CD4-positive, alpha-beta T cell treated with Interleukin-6 for 4 hours (primary cell): ENCODE results near the gene RNLS.

Source experiments
- DNase-seq: peaks from one replicate; pipeline ENCODE4 v3.0.0-alpha.2; 2020; ENCODE audit warnings: mixed read lengths

RNLS gene

DNA sequence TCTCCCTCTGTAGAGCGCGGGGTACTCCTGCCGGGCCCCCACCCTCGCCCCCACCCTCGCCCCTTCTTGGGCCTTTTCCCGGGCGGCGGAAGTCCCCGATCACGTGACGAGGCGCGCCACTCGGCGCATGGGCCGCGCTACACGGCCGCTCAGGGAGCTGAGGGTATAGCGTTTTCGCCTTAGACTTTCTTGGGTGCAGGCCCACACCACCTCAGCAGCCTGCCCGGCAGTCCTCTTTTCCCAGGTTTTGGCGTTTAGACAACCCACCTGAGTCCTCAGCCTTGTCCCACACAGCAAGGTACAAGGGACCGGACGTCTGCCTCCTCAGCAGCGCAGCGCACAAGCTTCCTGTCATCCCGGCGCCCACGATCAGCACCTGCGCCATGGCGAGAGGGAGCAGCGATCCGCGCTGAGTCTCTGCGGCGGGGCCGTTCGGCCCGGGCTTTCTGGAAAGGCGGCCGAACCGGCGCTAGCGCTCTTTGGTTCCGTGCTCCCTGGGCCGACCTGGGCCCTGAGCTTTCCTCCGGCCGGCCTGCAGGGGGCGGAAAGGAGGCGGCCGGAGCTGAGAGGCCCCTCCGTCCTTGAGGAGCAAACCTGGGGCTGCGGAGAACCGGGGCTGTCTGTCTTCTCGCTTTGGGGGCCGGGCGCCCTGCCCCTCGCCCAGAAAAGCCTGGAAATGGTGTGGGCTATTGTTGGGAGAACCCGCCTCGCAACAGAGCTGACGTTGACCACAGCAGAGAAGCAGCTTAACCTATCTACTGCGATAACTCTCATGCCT is at the start of gene RNLS:
RNLS (minus strand) TSS at position 513 of the 778 bp plus-strand sequence.
- DNase-seq, result peak; percentile 73

DNA sequence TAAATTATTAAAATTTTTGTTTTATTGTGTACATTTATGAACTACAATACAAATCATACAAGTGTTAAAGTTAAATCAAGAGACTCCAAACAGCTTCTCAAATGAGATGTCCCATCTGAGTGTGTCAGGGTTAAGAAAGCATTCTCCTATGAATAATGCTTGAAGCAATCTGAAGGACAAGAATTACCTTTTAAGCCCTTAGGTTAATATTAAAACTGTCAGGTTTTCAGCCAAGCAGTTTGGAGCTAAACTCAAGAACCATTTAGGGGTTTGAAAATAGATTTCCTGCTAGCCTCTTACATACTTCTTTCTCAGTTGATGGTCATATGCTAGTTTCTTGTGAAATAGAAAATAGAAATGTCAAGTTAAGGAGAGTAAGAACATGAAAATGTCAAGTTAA is 41.7 kb upstream of the RNLS start:
- DNase-seq, result no peak

DNA sequence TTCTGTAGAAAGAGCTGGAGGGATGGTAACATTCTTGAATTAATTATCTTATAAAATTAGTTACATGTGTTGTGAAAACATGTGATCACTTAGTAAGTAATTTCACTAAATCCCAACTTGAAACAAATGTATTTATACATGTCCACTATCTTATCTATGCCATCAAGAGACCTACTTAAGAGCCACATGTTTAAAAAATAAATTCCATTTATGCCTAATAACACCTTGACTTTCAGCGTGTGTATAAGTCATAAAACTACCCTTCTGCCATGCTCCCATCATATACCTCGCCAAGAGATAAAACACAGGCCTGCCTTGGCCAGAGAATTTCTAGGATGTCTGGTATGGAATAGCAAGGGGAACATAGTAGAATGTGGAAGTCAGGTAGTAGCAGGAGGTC is 40.7 kb upstream of the RNLS start:
- DNase-seq, result no peak

DNA sequence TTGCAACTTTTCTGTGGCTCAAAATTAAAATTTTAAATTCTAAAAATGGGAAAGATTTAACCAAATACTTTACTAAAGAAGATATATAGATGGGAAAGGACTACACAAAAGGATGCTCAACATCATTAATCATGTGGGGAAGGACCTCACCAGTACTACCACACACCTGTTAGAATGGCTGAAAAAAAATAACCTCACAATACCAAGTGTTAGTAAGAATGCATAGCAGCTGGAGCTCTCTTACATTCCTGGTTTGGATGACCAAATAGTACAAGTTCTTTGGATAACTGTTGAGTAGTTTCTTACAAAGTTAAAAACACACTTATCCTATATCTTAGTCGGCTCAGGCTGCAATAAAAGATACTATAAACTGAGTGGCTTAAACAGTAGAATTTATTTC is 37.3 kb upstream of the RNLS start:
- no peak for DNase-seq

DNA sequence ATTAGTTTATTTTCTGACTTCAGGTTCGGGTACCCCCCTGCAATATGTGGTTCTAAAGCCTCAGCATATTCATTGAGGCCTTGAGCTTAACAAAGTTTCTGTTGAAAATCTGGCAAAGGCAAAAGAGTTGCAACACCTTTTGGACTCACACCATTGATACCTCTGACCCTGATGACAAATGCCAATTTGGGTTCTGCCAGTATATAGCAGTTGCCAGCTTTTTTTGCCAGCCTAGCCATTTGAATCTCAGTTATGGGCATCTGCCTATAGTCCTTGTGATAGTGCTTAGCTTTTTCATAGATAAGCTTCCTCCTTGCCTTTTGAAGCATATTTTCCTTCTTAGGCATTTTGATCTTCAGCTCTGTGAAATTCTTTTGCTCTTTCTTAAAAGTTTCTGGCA is 35.4 kb upstream of the RNLS start:
- no peak for DNase-seq

DNA sequence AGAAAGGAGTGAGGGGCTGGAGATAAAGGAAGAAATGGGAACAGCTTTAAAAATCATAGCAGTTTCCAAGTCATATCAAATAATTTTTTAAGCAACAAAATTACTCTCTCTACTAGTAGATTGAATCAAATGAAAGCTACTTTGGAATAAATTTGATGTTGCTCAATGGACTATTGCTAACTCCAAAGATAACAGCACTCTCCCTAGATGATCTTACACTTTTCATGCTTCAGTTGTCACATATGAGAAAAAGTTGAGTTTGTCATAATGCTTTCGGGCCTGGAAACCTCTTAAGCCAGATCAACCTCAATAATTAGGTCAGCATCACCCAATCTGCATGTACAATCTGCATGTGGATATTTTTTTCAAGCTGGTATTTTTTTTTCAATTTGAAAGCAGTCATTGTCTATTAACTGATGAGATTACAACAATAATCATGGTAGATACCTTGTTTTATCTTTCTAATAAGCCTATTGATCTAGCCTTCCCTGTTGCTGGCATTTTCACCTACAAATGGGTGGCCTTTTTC is 34.7 kb upstream of the RNLS start:
- no peak for DNase-seq

DNA sequence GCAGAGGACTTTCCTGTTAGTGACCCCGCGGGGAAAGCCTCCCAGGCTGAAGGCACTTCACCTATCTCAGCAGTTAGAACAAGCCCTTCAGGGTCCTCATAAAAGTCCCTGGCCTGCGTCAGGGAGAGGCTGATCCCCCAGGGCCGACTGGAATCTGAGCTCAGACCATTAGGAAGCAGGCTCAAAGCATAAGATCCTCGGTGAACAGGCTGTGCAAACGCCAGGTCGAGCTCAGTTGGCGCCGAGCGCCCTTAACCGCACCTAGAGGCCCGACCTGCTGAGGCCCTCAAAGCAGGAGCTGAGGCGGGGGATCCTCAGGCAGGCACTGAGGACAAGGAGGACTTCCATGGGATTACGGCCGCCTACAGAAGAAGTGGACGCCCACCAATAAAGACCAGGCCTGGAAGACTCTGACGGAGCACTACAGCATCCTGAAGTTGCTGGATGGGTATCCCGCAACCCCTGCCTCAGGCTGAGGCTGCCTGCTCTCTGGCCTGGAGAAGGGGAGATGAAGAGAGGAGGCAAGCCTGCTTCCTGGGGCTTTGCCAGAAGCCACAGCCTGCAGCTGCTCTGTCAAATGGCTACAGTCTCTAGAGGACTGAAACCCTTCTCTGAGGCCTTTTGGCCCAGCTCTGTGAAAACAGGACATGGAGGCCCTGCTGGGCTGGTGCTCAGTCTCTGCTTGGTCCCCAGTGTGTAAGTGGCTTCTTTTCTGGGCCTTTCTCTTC is 33.3 kb upstream of the RNLS start:
- DNase-seq, result no peak

DNA sequence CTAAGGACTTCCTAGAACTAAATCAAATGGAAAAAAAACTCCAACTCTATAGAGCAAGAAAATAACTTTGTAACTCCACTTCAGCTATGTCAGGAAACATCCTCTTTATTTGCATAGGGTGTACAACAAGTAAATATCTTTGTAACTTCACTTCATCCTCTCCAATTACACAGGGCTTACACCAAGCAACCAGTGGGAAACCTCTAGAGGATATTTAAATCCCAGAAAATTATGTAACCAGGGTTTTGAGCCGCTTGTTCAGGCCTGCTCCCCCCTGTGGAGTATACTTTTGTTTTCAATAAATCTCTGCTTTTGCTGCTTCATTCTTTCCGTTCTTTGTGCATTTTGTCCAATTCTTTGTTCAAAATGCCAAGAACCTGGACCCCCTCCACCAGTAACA is 25.7 kb upstream of the RNLS start:
- no peak for DNase-seq

DNA sequence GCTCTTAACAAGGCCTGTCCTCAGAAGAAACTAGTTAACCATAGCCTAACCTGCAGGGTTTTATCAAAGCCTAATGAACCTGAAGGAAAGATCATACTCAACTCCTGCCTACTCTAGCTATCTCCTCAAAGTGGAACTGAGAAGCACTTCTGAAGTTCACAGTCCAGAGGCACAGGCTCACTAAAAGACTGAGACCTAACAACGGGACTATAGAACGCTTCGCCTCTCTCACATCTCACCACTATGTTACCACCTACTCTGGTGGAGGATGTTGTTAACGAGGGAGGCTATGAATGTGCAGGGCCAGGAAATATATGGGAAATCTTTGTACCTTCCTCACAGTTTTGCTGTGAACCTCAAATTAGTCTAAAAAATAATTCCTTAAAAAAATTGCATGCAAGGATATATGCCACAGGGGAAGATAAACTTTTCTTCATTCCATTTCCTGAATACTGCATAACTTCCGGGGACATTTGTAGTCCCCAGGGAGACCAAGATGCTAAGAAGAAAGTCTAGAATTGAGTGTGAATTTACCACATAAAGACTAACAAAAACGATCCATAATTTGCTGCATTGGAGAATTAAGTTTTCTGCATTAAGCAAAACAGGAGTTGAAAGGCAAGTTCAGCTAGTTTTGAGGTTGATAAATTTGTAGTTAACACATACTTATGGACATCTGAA is 25.1 kb upstream of the RNLS start:
- no peak for DNase-seq

DNA sequence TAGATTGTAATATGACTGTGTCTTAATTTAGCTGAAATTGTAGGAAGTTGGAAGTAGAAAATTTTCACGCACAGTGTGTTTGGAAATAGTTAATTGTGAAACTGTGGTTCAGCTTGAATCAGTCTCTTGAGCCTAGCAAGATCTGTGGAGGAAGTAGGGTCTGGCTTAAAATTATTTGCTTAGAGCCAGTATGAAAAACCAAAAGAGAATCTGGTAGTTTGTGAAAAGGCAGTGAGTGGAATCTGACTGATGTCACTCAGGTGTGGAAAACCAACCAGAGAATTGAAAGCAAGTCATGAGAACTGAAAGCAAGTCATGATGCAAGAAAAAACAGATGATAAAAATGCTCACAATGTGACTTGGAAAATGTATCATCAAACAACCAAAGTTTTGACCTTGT is 14.9 kb upstream of the RNLS start:
- no peak for DNase-seq

DNA sequence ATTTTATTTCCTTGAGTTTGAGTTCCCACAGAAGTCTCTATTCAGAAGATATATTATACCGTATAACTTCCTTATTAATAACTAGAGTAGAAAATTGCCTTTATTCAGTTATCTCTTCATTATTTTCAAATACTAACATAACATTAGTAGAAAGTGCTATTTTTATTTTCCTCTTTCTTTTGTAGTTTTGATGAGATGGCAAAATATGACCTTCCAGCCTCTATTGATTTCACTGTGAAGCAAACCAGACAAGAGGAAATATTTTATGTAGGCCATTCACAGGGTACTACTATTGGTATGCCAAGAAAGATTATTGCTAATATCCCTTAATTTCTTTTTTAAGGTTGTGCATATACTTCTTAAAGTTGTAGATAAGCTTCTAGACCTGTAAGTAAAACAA is 11.4 kb upstream of the RNLS start:
- DNase-seq, result no peak

DNA sequence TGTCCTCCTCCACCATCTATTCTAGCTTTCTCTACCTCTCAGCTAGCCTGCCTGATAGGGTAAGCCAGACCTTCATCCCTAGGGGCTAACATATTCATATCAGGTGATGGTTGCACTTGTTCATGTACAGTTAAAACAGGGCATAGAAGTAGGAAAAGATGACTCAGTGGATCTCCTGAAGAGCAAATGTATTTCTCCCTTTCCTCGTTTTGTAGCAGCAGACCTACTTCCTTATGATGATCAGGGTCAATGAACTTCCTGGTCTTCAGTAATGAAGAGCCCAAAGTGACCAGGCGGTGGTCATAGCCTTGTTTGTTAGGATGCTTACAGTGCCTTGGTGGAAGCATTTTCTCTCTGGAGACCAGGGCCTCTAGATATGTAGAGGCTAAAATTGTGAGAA is 9.8 kb upstream of the RNLS start:
- no peak for DNase-seq

DNA sequence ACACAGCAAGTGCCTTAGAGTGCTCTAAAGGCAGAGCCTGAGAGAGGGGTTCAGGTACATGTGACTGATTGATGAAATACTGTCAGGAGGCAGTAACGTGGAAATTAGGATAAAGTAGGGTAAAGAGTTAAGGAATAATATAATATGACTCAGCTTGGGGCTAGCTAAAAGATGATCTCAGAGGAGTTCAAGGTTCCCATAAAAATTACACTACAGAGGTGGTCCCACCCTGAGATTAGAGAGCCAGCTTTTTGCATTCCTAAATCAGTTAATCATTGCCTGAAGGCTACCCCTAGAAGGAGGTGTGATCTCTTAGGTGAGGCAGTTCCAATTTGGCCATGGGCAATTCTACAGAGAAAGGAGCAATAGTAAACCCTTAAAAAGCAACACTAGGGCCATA is 9.3 kb upstream of the RNLS start:
- no peak for DNase-seq

DNA sequence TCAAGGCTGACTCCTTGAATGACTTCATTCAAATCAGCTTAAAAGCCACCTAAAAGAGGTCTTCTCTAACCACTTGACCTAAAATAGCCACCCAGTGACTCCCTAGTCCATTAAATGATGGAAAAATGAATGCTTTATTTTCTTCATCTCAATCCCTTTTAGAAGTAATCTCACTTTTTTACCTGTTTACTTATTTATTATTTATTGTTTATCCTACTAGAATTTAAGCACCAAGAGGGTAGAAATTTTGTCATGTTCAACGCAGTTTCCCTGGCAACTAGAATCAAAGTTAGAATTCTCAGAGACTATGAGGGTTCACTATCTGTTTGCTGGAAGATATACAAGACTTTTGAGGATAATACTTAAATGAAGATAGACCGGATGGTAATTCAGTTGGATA is 3.3 kb upstream of the RNLS start, which contains the start of gene LIPJ:
LIPJ (plus strand) TSS at position 301 of the 400 bp plus-strand sequence. CDS start 3,926 bp downstream, outside the sequence.
- DNase-seq, result no peak

DNA sequence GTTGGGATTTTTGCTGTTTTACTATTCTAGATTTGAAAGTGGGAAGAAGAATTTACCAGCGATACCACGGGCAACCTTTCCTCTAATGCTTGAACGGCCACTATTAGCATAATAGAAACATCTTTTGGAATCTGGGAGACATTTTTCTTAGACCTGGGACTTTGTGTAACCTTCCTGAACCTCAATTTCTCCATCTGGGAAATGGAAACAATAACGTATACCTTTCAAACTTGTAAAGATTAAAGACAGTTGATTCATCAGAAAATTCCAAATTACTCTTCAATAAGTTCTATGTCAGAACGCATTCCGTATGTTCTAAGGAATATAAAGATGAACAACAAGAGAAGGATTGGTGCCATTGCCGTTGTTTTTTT is 453 bp upstream of the RNLS start:
- no peak for DNase-seq

DNA sequence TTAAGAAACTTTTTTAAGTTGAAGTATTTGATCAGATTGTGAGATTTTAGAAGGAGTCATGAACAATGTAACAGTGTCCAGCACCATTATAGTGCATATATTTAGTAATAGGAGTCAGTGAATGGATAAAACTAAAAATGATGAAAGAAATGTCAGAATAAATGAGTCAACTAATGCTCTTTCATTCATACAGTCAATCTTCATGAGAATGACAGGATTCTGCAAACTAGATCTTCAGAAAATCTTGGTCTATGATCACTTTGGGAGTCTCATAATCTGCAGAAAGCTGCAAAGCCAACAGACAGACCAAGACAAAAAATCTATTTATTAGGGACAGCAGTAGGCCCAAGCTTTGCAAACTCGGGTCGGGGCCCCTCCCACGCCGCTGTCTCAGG is 710 bp downstream of the RNLS start:
- no peak for DNase-seq

DNA sequence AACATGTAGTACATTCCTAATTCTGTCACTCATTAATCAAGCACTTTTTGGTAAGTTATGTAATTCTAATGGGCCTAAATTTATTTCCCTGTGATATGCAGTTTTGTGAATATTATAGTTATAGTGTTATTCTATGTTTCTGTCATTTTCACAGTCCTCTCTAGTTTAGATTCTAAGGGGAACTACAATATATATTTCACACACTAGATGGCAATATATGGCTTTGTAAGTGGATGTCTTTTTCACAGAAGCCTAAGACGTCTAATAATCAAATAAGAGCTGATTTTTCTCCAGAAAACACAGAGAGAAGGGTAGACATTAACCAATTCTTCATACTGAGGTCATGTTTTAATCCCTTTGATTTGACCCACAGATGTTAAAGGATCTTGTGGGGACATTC is 18.0 kb downstream of the RNLS start:
- DNase-seq, result no peak

DNA sequence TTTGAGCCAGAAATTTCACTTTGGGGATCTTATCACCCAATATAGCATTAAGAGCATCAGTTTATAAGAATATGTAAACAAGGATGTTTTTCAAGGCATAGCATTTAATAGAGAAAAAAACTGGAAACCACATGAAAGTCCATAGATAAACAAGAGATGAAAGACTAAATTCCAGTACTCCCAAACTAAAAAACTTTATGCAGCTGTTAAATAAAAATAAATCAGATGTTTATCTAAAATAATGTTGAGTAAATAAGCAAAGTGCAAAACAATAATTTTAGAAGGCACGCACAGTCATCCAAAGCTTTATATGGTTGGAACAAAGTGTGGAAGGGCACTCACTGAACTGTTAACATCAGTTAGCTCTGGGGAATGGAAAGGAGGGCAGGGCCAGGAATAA is 21.0 kb downstream of the RNLS start:
- DNase-seq, result no peak

DNA sequence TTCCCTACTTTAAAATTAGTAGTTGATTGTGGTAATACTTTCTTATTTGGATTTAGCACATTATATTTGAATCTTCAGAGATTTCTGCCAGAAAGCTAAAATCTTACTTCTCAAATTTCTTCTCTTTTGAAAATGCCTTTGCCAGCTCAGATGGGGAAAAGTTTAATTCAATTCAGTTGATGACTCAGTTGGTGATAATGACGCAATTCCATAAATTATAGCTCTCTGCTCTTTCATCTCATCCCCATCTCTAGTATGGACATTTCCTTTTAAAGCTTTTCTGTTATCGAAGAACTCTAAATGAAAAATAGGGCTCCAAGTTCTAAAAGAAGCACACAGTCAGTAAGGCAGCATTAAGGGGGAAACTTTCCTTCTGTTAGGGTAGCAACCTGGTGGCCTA is 25.5 kb downstream of the RNLS start:
- no peak for DNase-seq

DNA sequence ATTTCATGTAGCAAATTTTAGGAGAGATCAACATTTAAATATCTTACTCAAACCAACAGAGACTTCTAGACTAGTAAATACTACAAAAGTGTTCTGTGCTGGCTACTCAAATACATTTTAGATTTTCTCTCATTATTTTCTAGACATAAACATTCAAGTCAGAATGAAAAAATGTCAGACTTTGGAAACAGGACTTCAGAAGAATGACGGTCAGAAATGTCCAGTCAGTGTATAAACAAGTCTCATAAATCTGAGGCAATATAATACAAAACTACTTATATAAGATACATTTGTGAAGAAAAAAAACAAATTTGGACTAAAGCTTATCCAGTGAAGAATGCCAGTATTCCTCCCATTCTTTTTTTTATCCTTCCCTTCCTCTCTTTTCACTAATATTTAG is 25.9 kb downstream of the RNLS start:
- DNase-seq, result no peak

DNA sequence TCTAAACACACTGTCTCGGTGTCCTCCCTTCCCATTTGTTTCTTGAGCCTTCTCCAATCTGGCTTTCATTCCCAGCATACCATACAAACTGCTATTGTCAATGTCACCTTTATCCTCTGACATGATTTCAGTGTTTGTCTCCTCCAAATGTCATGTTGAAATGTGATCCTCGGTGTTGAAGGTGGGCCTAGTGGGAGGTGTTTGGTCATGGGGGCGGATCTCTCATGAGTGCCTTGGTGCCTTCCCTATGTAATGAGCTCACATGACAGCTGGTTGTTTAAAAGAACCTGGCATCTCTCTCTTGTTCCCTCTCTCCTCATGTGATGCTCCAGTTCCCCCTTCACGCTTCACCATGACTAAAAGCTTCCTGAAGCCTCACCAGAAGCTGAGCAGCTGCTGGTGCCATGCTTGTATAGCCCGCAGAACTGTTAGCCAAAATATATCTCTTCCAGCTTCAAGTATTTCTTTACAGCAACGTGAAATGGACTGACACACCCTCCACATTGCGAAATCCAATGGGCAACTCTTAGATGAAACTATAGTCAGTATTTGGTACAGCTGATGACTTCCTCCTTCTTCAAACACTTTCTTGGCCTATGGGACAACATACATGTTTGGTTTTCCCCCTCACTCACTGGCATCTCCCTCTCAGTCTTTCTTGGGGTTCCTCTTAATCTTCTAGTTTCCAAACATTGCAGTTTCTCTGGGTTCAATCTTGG is 27.8 kb downstream of the RNLS start:
- no peak for DNase-seq

DNA sequence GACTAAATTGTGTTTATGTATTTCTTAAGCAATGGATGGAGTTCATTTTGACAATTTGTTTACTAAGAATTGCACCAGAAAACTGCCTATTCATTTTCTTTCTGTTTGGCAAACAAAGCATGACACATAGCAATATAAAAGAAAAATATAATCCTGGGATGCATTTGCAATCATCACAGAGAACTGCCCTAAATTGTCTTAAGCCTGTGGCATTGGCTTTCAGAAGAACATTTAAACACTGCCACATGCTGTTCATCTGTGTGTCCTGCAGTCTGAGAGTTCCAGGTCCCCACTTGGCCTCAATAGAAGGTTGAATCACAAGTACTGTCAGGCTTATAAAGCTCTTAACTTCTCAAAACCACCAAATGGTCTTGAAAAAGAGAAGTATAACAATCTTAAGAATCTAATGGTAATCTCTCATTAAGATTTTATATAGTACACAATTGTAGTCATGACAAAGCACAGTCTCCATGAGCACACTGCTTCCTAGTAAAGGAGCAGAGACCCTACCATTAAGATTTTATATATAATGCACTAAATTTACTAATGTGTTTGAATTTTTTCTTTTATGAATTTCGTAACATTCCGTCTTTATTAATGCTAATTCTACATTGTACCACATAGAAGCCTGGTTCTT is 29.9 kb downstream of the RNLS start:
- DNase-seq, result peak; percentile 42

DNA sequence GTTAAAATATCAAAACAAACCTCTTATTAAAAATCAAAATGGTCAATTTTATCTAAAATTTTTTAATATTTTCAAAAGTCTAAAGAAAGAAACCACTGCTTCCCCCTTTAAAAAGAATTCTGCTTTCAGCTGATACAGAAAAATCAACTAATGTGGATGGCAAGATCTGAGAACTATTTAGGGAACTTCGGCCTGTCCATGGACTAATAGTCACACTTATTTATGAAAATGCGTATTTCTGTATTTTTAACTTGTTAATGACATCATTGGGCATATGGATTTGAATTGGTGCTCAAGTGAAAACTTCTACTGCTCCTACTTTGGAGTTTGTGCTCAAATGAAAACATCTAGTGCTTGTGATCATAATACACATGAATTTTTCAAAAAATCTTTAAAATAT is 31.9 kb downstream of the RNLS start:
- no peak for DNase-seq
